Transverse colon (tissue), 4 donors: ENCODE measurements around the gene SDCCAG8. TPM values are rescaled to one million over a fixed set of nuclear protein-coding genes. Genes with fewer than 3 reads are reported as not detected.

Experiments
- DNase-seq: peaks from one replicate; pipeline ENCODE4 v3.0.0-alpha.2; 2019
- H3K27ac ChIP-seq, 4 donors: fragments of 200-600 bp; sonication (generic); 2 replicates each; pipeline ENCODE4 v1.5.1; 2016 to 2018; ENCODE audit warnings: inconsistent platforms in 4 of 4
- H3K27me3 ChIP-seq: fragments of 200-600 bp; sonication (generic); 2 replicates; pipeline ENCODE4 v1.5.1; 2017; ENCODE audit warnings: inconsistent platforms
- H3K36me3 ChIP-seq, 4 donors: fragments of 200-600 bp; sonication (generic); 2 replicates each; pipeline ENCODE4 v1.5.1; 2017 to 2019; ENCODE audit warnings: inconsistent platforms in 4 of 4
- H3K4me1 ChIP-seq, 4 donors: fragments of 200-600 bp; sonication (generic); 2 replicates each; pipeline ENCODE4 v1.5.1; 2017 to 2020; ENCODE audit warnings: inconsistent platforms in 4 of 4
- H3K4me3 ChIP-seq, 4 donors: fragments of 200-600 bp; sonication (generic); 1 replicate in 1 of 4; 2 replicates in 3 of 4; pipeline versions ENCODE4 v1.5.1 to v1.6.1; 2017 to 2019; ENCODE audit warnings: inconsistent platforms in 4 of 4
- H3K9me3 ChIP-seq, 2 donors: fragments of 200-600 bp; sonication (generic); 2 replicates each; pipeline ENCODE4 v1.5.1; 2017 to 2019; ENCODE audit warnings: inconsistent platforms in 2 of 2
- CTCF ChIP-seq, 5 experiments: fragments of 200-600 bp in 3 of 5; fragments of 450-650 bp in 2 of 5; sonication (generic) in 3 of 5; IDR thresholded peaks; 1 replicate in 2 of 5; 2 replicates in 3 of 5; pipeline ENCODE4 v1.5.1; 2016 to 2017; ENCODE audit warnings: antibody characterized with exemption in 5 of 5, inconsistent platforms in 3 of 5, mild to moderate bottlenecking in 2 of 5, moderate library complexity in 1 of 5
- EP300 ChIP-seq: sonication (generic); formaldehyde crosslinking; IDR thresholded peaks from one replicate; pipeline ENCODE4 v1.6.1; 2017; ENCODE audit warnings: antibody characterized with exemption, low read depth
- POLR2A ChIP-seq: fragments of 450-650 bp; IDR thresholded peaks from one replicate; pipeline ENCODE4 v1.6.1; 2016; ENCODE audit warnings: antibody characterized with exemption, mild to moderate bottlenecking, moderate library complexity
- POLR2AphosphoS5 ChIP-seq, 3 donors: sonication (generic); formaldehyde crosslinking; IDR thresholded peaks; one replicate each; pipeline ENCODE4 v1.6.1; 2016; ENCODE audit warnings: antibody characterized with exemption in 3 of 3
- WGBS, 2 donors: methylation state at CpG; one replicate each; pipeline ENCODE4 v1.1.5; 2018; ENCODE audit warnings: low coverage in 1 of 2; 5-methylcytosine and 5-hydroxymethylcytosine counted together
- in situ Hi-C, 4 donors: fragments of 200-750 bp; cut with MboI; loops; one replicate each; pipeline versions ENCODE4 v1.15.0 to v1.15.1; 2017; ENCODE audit warnings: low sequenced_read_pairs in 3 of 4, low pct_ligation_motif_present in 1 of 4, low pct_unique_long_range_greater_than_20kb in 1 of 4
- intact Hi-C: fragments of 100-400 bp; cut with DNase I; formaldehyde crosslinking; loops from one replicate; pipeline ENCODE4 v1.15.1; 2023; ENCODE audit warnings: low total_unique reads
- total RNA-seq, 4 donors: library from RNA; depleted of rRNA; stranded (reverse); fragments of >200 nt; gene quantifications; one replicate each; pipeline ENCODE4 v1.1.0, GENCODE V29; 2016

Gene SDCCAG8
- total RNA-seq, 4 donors from 2014 or later: 28.8 to 101 (median 42.5) TPM

GRCh38 chr1:243251539-243251938 is 4.3 kb upstream of the SDCCAG8 start:
- intact Hi-C loops (no loop called here), in situ Hi-C loops (no loop called here)
- DNase-seq: no peak
- 80 to 88% methylated on average over 1 of the region's 1 CpG for WGBS, 2 donors
- H3K9me3 ChIP-seq: no peaks in the 10 kb centered on the region
- TF ChIP-seq POLR2A (no peak), CTCF (IDR thresholded peaks at IDR 0.05) (no peak), POLR2AphosphoS5 (IDR thresholded peaks at IDR 0.05) (no peak), EP300 (no peak)
- H3K36me3 ChIP-seq: no peaks in the 10 kb centered on the region
- H3K27me3 ChIP-seq: no peaks in the 10 kb centered on the region
- H3K4me3 ChIP-seq: no peak overlapping the region
- no peak overlapping the region for H3K27ac ChIP-seq
- H3K4me1 ChIP-seq: peaks cover 0 to 37% (median 14%) of the 10 kb centered on the region in 4 donors

GRCh38 chr1:243253211-243253925 is 2.5 kb upstream of the SDCCAG8 start:
- WGBS, 2 donors: 15 to 25% methylated on average over 5 to 8 of the region's 8 CpGs
- no peak for DNase-seq
- no peak for TF ChIP-seq POLR2AphosphoS5 (IDR thresholded peaks at IDR 0.05)
- no peak for TF ChIP-seq POLR2A
- no peak for TF ChIP-seq EP300
- no peak for TF ChIP-seq CTCF (IDR thresholded peaks at IDR 0.05)
- Histone ChIP-seq H3K4me3 (peak overlapping the region; percentile 2 to 95 (median 87)), H3K4me1 (peaks cover 6 to 38% (median 23%) of the 10 kb centered on the region in 4 donors), H3K36me3 (no peaks in the 10 kb centered on the region), H3K27me3 (no peaks in the 10 kb centered on the region), H3K9me3 (no peaks in the 10 kb centered on the region), H3K27ac (peak overlapping the region; percentile 93 to 98 (median 98))
- in situ Hi-C loops: no loop called here
- intact Hi-C loops: no loop called here

DNA sequence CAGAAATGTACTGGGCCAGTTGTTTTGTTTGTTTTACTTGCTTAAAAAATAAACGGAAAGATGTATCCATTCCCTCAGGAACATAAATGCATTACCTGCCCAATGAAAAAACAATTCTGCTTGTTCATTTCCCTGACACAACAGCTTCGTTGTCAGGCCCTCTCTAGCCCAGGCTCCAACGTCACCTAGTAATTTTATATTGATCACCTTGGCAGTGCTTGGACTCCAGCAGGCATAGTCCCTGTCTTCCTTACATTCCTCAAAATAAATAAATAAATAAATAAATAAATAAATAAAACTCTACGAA is 2.0 kb upstream of the SDCCAG8 start:
- no peak for DNase-seq
- Histone ChIP-seq H3K27ac (peak overlapping the region; percentile 93 to 98 (median 98)), H3K36me3 (no peaks in the 10 kb centered on the region), H3K9me3 (no peaks in the 10 kb centered on the region), H3K4me3 (peak overlapping the region; percentile 76 to 95 (median 87)), H3K27me3 (no peaks in the 10 kb centered on the region), H3K4me1 (peaks cover 6 to 38% (median 23%) of the 10 kb centered on the region in 4 donors)
- intact Hi-C loops (no loop called here), in situ Hi-C loops (no loop called here)
- WGBS, 2 donors: 2 to 4% methylated on average over 4 of the region's 4 CpGs
- TF ChIP-seq POLR2A (no peak), EP300 (no peak), POLR2AphosphoS5 (IDR thresholded peaks at IDR 0.05) (no peak), CTCF (IDR thresholded peaks at IDR 0.05) (no peak)

DNA sequence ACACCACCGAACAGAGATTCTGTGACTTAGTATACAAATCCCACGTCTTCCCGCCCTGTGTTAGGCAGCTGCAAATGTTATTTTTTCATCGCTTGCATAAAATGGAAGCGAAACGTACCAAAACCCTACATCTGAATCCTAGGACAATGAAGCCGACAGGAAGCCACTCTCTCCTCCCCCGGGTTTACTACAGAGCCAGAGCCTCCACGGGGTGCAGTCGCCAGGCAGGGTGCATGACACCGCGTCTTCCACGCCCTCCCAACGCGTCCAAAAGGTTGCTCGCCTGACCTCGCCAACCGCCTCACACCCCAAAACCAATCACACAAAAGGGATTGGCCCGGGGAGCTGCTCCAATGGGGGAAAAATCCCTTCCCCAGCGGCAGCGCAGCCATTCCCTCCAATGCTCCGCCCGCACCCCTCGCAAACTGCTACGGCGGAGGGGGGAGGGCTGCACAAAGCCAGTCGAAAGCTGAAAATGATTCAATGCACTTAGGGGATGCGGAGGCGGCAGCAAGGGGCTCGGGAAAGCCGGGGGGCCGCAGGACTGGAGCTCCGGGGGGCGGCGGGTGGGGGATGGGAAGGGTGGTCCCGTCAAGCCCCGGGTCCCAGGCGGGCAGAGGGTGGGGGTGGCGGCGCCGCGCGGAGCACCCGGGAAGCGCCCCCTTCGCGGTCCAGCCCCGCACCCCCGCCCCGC is 1.5 kb upstream of the SDCCAG8 start:
- Histone ChIP-seq H3K27ac (peak overlapping the region; percentile 93 to 98 (median 98)), H3K4me1 (peaks cover 6 to 38% (median 23%) of the 10 kb centered on the region in 4 donors), H3K4me3 (peak overlapping the region; percentile 76 to 95 (median 87)), H3K9me3 (no peaks in the 10 kb centered on the region), H3K36me3 (no peaks in the 10 kb centered on the region), H3K27me3 (no peaks in the 10 kb centered on the region)
- intact Hi-C loops: no loop called here
- no peak for TF ChIP-seq EP300
- TF ChIP-seq POLR2A: no peak
- TF ChIP-seq POLR2AphosphoS5 (IDR thresholded peaks at IDR 0.05): peak; percentile 14 to 29 (median 20)
- DNase-seq: peak; percentile 64
- 1% methylated on average over 13 to 44 of the region's 50 CpGs for whole genome bisulfite sequencing, 2 donors
- in situ Hi-C loops: no loop called here
